A549 (cell line): ENCODE measurements around the gene TRMU. TPM values are rescaled to one million over a fixed set of nuclear protein-coding genes. Genes with fewer than 3 reads are reported as not detected.

Experiments
- ATAC-seq, 2 experiments: fragments of 200-7000 bp in 1 of 2; fragments of >200 bp in 1 of 2; cut with Nextera tagmentation in 1 of 2; cut with Tn5 transposase in 1 of 2; 3 replicates each; pipeline versions ENCODE4 v1.8.0 to v1.9.1; 2018 to 2020; ENCODE audit warnings: mild to moderate bottlenecking in 1 of 2, moderate library complexity in 1 of 2
- CTCF ChIA-PET: fragments of 300-600 bp; sonication (Branson Sonifier 250); formaldehyde crosslinking; extraction: SDS; loops from one replicate; lab custom pipeline; 2021; ENCODE audit warnings: antibody characterized with exemption, inconsistent platforms; lab: Yijun Ruan, JAX
- POLR2A ChIA-PET: fragments of 350-600 bp; formaldehyde crosslinking; extraction: SDS; loops from one replicate; lab custom pipeline; 2021; ENCODE audit warnings: antibody characterized with exemption, inconsistent platforms; lab: Yijun Ruan, JAX
- DNase-seq, 2 experiments: peaks; one replicate each; pipeline versions ENCODE4 v3.0.0 to v3.0.0-alpha.2; 2011 to 2016; ENCODE audit warnings: low read depth in 1 of 2, low spot score in 1 of 2
- FAIRE-seq: peaks from 2 replicates; lab custom pipeline; 2011; peaks lifted over from hg19 to GRCh38; lab: Jason Lieb, UNC
- H3K27ac ChIP-seq, 2 experiments: fragments of >200 bp; sonication (Bioruptor Twin); formaldehyde crosslinking; 3 replicates each; pipeline ENCODE4 v1.5.1; 2016 to 2017
- H3K4me1 ChIP-seq: fragments of >200 bp; sonication (Bioruptor Twin); formaldehyde crosslinking; 3 replicates; pipeline ENCODE4 v1.6.1; 2016
- H3K4me2 ChIP-seq: fragments of >200 bp; sonication (Bioruptor Twin); formaldehyde crosslinking; 3 replicates; pipeline ENCODE4 v1.6.1; 2016
- H3K4me3 ChIP-seq: fragments of >200 bp; sonication (Bioruptor Twin); formaldehyde crosslinking; 3 replicates; pipeline ENCODE4 v1.5.1; 2016
- H3K9me3 ChIP-seq: fragments of >200 bp; sonication (Bioruptor Twin); formaldehyde crosslinking; 3 replicates; pipeline ENCODE4 v1.6.1; 2016
- BHLHE40 ChIP-seq: IDR thresholded peaks from 2 replicates; pipeline ENCODE4 v1.6.1; 2012; ENCODE audit warnings: low read depth, low read length, inconsistent platforms
- CBX2 ChIP-seq: fragments of 200-600 bp; sonication (generic); IDR thresholded peaks from 2 replicates; pipeline ENCODE4 v1.6.1; 2016; ENCODE audit warnings: low read depth, mild to moderate bottlenecking, borderline replicate concordance
- EHMT2 ChIP-seq: fragments of 200-600 bp; sonication (generic); IDR thresholded peaks from 2 replicates; pipeline ENCODE4 v1.6.1; 2016; ENCODE audit warnings: antibody characterized with exemption, low read depth, mild to moderate bottlenecking, moderate library complexity
- EP300 ChIP-seq, 2 experiments: fragments of >200 bp; sonication (Bioruptor Twin); formaldehyde crosslinking; IDR thresholded peaks; 2 replicates in 1 of 2; 3 replicates in 1 of 2; pipeline ENCODE4 v1.6.1; 2016 to 2017
- FOSB ChIP-seq: fragments of 250-450 bp; sonication (Bioruptor Pico); IDR thresholded peaks from 2 replicates; pipeline ENCODE4 v1.5.0; 2020; ENCODE audit warnings: mild to moderate bottlenecking, moderate library complexity
- FOXS1 ChIP-seq: fragments of 250-450 bp; sonication (Bioruptor Pico); IDR thresholded peaks from 2 replicates; pipeline ENCODE4 v1.5.0; 2020; ENCODE audit warnings: mild to moderate bottlenecking, moderate library complexity
- GATA3 ChIP-seq: IDR thresholded peaks from 2 replicates; pipeline ENCODE4 v1.6.1; 2012; ENCODE audit warnings: borderline replicate concordance
- JUNB ChIP-seq: fragments of >200 bp; sonication (Bioruptor Twin); formaldehyde crosslinking; IDR thresholded peaks from 2 replicates; pipeline ENCODE4 v1.6.1; 2016
- KDM5A ChIP-seq: fragments of 200-600 bp; sonication (generic); IDR thresholded peaks from 2 replicates; pipeline ENCODE4 v1.6.1; 2016; ENCODE audit warnings: antibody characterized with exemption, mild to moderate bottlenecking
- MYC ChIP-seq: IDR thresholded peaks from 2 replicates; pipeline ENCODE4 v1.6.1; 2012; ENCODE audit warnings: mild to moderate bottlenecking, inconsistent platforms, low read length, improper control_type of control experiment, borderline replicate concordance
- NPAS2 ChIP-seq: fragments of 250-450 bp; sonication (Bioruptor Pico); IDR thresholded peaks from 2 replicates; pipeline ENCODE4 v1.8.0; 2022; ENCODE audit warnings: mild to moderate bottlenecking, moderate library complexity, borderline replicate concordance
- PHF8 ChIP-seq: fragments of 200-600 bp; sonication (generic); IDR thresholded peaks from 2 replicates; pipeline ENCODE4 v1.6.1; 2016; ENCODE audit warnings: low read depth, mild to moderate bottlenecking, antibody characterized with exemption, moderate library complexity, borderline replicate concordance
- RARB ChIP-seq: fragments of 250-450 bp; sonication (Bioruptor Pico); IDR thresholded peaks from 2 replicates; pipeline ENCODE4 v1.8.0; 2021; ENCODE audit warnings: mild to moderate bottlenecking, moderate library complexity
- RCOR1 ChIP-seq: fragments of 150-350 bp; IDR thresholded peaks from 2 replicates; pipeline ENCODE4 v1.6.1; 2014; ENCODE audit warnings: antibody characterized with exemption, low read length, low read depth
- SMC3 ChIP-seq: fragments of >200 bp; sonication (Bioruptor Twin); formaldehyde crosslinking; IDR thresholded peaks from 3 replicates; pipeline ENCODE4 v1.6.1; 2018; ENCODE audit warnings: inconsistent platforms
- ZFP36 ChIP-seq: fragments of 450-650 bp; IDR thresholded peaks from 2 replicates; pipeline ENCODE4 v1.6.1; 2014; ENCODE audit warnings: borderline replicate concordance; ENCODE audit not compliant: partially characterized antibody
- ZNF302 ChIP-seq: fragments of 250-450 bp; sonication (Bioruptor Pico); IDR thresholded peaks from 2 replicates; pipeline ENCODE4 v1.9.0; 2021; ENCODE audit warnings: inconsistent platforms, mild to moderate bottlenecking, moderate library complexity
- WGBS: methylation state at CpG from one replicate; pipeline ENCODE4 v1.1.6; 2017; ENCODE audit errors: missing lambda C conversion rate; 5-methylcytosine and 5-hydroxymethylcytosine counted together
- polyA plus RNA-seq, 4 experiments: library from polyadenylated mRNA; depleted of rRNA in 3 of 4; stranded (reverse); fragments of >200 nt; fragmentation: RNase III in 1 of 4; extraction: RNeasy Plus Mini Kit Qiagen cat#74134 plus additional on column Dnase treatment in 1 of 4; gene quantifications; 2 replicates in 3 of 4; 3 replicates in 1 of 4; pipeline ENCODE4 v1.2.3, GENCODE V29; 2011 to 2017
- TF ChIP-seq, protein P1 (sequence below): fragments of 450-650 bp; IDR thresholded peaks from 2 replicates; pipeline ENCODE4 v1.6.1; 2014; ENCODE audit warnings: antibody characterized with exemption
- TF ChIP-seq, protein P2 (sequence below): fragments of 250-450 bp; sonication (Bioruptor Pico); IDR thresholded peaks from 2 replicates; pipeline ENCODE4 v1.5.0; 2021; ENCODE audit warnings: mild to moderate bottlenecking, moderate library complexity, borderline replicate concordance
- TF ChIP-seq, protein P3 (sequence below): IDR thresholded peaks from 2 replicates; pipeline ENCODE4 v1.6.1; 2012
- TF ChIP-seq, protein P4 (sequence below): IDR thresholded peaks from 2 replicates; pipeline ENCODE4 v1.6.1; 2012; ENCODE audit warnings: low read depth, borderline replicate concordance
- TF ChIP-seq, protein P5 (sequence below): fragments of 250-450 bp; sonication (Bioruptor Pico); IDR thresholded peaks from 2 replicates; pipeline ENCODE4 v1.5.0; 2020; ENCODE audit warnings: low read depth, mild to moderate bottlenecking, moderate library complexity

Gene TRMU
- polyA plus RNA-seq, 2 of the 4 experiments (the other 2 are of a cell fraction), result 33.4 to 44.1 TPM

DNA sequence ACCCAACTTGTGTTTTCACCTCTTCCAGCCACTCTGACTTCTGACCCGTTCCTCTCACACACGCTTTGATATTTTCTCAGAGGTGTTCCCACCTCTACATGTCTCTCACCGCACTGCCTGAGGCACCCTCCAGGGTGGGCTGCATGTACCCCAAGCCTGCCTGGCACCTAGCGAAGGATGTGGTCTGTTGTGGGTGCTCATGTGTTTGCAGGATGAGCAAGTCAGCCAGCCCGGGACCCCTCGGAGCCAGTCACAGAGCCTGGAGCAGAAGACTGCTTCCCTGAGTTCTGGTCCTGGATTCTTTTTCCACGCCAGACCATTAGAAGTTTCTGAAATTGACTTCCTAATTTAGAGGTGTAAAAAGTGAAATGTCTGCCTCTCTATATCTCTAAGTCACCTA is 35.0 kb upstream of the TRMU start:
- 100% methylated on average over 6 of the region's 7 CpGs for WGBS
- no peak overlapping the region for H3K4me3 ChIP-seq
- H3K9me3 ChIP-seq, result no peaks in the 10 kb centered on the region
- ChIA-PET CTCF (interaction anchor here (0.7 to 2.2 kb wide), 3 partner anchors 184 to 305 kb away, joined by 4 to 10 read pairs (median 5); no protein-coding TSS in a partner anchor), POLR2A (no interaction called here)
- no peak overlapping the region for H3K4me2 ChIP-seq
- H3K4me1 ChIP-seq, result peaks cover 10% of the 10 kb centered on the region; the same call in 2 of the 3 replicates
- ATAC-seq (no peak), FAIRE-seq (no peak), DNase-seq (no peak)
- no peak overlapping the region for H3K27ac ChIP-seq
- TF ChIP-seq SMC3 (no peak), CBX2 (no peak), GATA3 (no peak), FOSB (CRISPR knock-in tag) (no peak), ZNF302 (CRISPR knock-in tag) (no peak), JUNB (no peak), MYC (no peak), KDM5A (no peak), PHF8 (no peak), BHLHE40 (no peak), EP300 (IDR thresholded peaks at IDR 0.05) (no peak), RCOR1 (no peak), RARB (no peak), NPAS2 (no peak), FOXS1 (no peak)
- TF ChIP-seq, protein P1, sequence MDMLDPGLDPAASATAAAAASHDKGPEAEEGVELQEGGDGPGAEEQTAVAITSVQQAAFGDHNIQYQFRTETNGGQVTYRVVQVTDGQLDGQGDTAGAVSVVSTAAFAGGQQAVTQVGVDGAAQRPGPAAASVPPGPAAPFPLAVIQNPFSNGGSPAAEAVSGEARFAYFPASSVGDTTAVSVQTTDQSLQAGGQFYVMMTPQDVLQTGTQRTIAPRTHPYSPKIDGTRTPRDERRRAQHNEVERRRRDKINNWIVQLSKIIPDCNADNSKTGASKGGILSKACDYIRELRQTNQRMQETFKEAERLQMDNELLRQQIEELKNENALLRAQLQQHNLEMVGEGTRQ, result no peak
- TF ChIP-seq, protein P2, sequence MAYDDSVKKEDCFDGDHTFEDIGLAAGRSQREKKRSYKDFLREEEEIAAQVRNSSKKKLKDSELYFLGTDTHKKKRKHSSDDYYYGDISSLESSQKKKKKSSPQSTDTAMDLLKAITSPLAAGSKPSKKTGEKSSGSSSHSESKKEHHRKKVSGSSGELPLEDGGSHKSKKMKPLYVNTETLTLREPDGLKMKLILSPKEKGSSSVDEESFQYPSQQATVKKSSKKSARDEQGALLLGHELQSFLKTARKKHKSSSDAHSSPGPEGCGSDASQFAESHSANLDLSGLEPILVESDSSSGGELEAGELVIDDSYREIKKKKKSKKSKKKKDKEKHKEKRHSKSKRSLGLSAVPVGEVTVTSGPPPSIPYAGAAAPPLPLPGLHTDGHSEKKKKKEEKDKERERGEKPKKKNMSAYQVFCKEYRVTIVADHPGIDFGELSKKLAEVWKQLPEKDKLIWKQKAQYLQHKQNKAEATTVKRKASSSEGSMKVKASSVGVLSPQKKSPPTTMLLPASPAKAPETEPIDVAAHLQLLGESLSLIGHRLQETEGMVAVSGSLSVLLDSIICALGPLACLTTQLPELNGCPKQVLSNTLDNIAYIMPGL (CRISPR knock-in tag), result no peak
- TF ChIP-seq, protein P3, sequence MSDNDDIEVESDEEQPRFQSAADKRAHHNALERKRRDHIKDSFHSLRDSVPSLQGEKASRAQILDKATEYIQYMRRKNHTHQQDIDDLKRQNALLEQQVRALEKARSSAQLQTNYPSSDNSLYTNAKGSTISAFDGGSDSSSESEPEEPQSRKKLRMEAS, result no peak

DNA sequence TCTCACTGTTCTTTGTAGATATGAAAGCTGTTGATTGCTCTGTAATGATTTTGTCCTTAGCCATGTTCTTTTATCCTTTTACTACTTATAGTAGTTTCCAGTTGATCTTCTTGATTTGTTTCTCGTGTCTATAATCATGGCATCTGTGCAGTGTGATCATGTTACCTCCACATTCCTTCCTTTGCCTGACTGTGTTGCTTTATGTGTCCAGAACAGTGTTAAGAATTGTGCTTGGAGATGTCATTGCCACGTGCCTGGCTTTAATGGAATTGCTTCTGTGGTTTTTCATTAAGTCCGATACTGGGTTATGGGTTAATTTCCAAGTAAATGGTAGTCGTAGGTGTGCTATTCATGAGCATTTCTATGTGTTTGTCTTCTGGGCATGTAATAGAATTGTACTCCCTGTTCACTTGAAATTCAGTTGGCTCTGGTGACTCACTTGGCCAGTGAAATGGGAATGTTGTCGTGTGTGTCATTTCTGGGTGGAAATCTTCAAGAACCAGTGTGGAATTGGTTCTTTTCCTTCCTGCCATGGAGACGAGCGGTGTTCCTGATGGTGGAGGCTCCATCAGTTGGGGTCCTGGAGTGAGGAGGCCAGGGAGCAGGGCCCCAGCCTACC is 32.1 kb upstream of the TRMU start:
- ATAC-seq, result no peak
- DNase-seq, result no peak
- no peak overlapping the region for H3K27ac ChIP-seq
- no peak overlapping the region for H3K4me2 ChIP-seq
- ChIA-PET POLR2A (no interaction called here), CTCF (interaction anchor here (1.0 to 1.5 kb wide), 3 partner anchors 14 to 308 kb away, joined by 3 to 4 read pairs (median 3); no protein-coding TSS in a partner anchor)
- no peak overlapping the region for H3K4me3 ChIP-seq
- WGBS, result 82% methylated on average over 5 of the region's 7 CpGs
- TF ChIP-seq BHLHE40 (no peak), ZFP36 (no peak), PHF8 (no peak), EHMT2 (no peak)
- TF ChIP-seq, protein P4, sequence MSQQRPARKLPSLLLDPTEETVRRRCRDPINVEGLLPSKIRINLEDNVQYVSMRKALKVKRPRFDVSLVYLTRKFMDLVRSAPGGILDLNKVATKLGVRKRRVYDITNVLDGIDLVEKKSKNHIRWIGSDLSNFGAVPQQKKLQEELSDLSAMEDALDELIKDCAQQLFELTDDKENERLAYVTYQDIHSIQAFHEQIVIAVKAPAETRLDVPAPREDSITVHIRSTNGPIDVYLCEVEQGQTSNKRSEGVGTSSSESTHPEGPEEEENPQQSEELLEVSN, result no peak
- TF ChIP-seq, protein P5, sequence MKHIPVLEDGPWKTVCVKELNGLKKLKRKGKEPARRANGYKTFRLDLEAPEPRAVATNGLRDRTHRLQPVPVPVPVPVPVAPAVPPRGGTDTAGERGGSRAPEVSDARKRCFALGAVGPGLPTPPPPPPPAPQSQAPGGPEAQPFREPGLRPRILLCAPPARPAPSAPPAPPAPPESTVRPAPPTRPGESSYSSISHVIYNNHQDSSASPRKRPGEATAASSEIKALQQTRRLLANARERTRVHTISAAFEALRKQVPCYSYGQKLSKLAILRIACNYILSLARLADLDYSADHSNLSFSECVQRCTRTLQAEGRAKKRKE, result no peak
- H3K9me3 ChIP-seq, result no peaks in the 10 kb centered on the region
- no peak for FAIRE-seq
- no peaks in the 10 kb centered on the region for H3K4me1 ChIP-seq
